Activated CD4-positive, alpha-beta T cell treated with anti-CD3 and anti-CD28 coated beads, Interleukin-10, Interleukin-2, amounts not matched to agents 100 ng/mL and 50 ng/mL, durations not matched to agents 16 hours and 8 hours (primary cell): ENCODE data around the gene KIRREL3.

Experiments
- DNase-seq: peaks from one replicate; pipeline ENCODE4 v3.0.0-alpha.2; 2020

KIRREL3 gene

GRCh38 chr11:126821827-126822226 is 178.7 kb downstream of the KIRREL3 start:
- DNase-seq = no peak

- DNase-seq = no peak
Observed at GRCh38 chr11:126819194-126819593, 181.4 kb downstream of the KIRREL3 start.

- DNase-seq = no peak
Observed at GRCh38 chr11:126817523-126818450, 182.8 kb downstream of the KIRREL3 start.

- DNase-seq = no peak
Observed at GRCh38 chr11:126817096-126817495, 183.5 kb downstream of the KIRREL3 start.

- DNase-seq = no peak
Observed at GRCh38 chr11:126816645-126817044, 183.9 kb downstream of the KIRREL3 start.

- DNase-seq = no peak
Observed at GRCh38 chr11:126815111-126815510, 185.5 kb downstream of the KIRREL3 start.

- DNase-seq = no peak
Observed at GRCh38 chr11:126810776-126811175, 189.8 kb downstream of the KIRREL3 start.

- no peak for DNase-seq
Observed at GRCh38 chr11:126809514-126810289, 190.9 kb downstream of the KIRREL3 start.

GRCh38 chr11:126808836-126809235 is 191.7 kb downstream of the KIRREL3 start:
- DNase-seq = no peak

GRCh38 chr11:126808296-126808695 is 192.3 kb downstream of the KIRREL3 start:
- DNase-seq = no peak

GRCh38 chr11:126805870-126806269 is 194.7 kb downstream of the KIRREL3 start:
- no peak for DNase-seq

- no peak for DNase-seq
Observed at GRCh38 chr11:126804363-126804762, 196.2 kb downstream of the KIRREL3 start.

GRCh38 chr11:126800009-126800408 is 200.6 kb downstream of the KIRREL3 start:
- DNase-seq = no peak

GRCh38 chr11:126797457-126798169 is 203.0 kb downstream of the KIRREL3 start:
- DNase-seq = no peak

- DNase-seq = no peak
Observed at GRCh38 chr11:126793596-126793995, 207.0 kb downstream of the KIRREL3 start.

GRCh38 chr11:126791991-126792390 is 208.6 kb downstream of the KIRREL3 start:
- no peak for DNase-seq

GRCh38 chr11:126791446-126791845 is 209.1 kb downstream of the KIRREL3 start:
- DNase-seq = no peak

- DNase-seq = no peak
Observed at GRCh38 chr11:126790550-126791081, 210.0 kb downstream of the KIRREL3 start.

GRCh38 chr11:126782810-126783209 is 217.8 kb downstream of the KIRREL3 start:
- no peak for DNase-seq

GRCh38 chr11:126781942-126782341 is 218.6 kb downstream of the KIRREL3 start:
- no peak for DNase-seq

GRCh38 chr11:126776119-126776518 is 224.5 kb downstream of the KIRREL3 start:
- DNase-seq = no peak

GRCh38 chr11:126772267-126772666 is 228.3 kb downstream of the KIRREL3 start:
- no peak for DNase-seq

- DNase-seq = no peak
Observed at GRCh38 chr11:126768702-126769101, 231.9 kb downstream of the KIRREL3 start.
